HPDE6-E6E7 (cell line): ENCODE measurements around the gene MAFB.

ENCODE experiments used
- DNase-seq: peaks from one replicate; pipeline ENCODE4 v3.0.0; 2011; ENCODE audit warnings: missing footprints; ENCODE audit errors: extremely low spot score

MAFB gene

DNA sequence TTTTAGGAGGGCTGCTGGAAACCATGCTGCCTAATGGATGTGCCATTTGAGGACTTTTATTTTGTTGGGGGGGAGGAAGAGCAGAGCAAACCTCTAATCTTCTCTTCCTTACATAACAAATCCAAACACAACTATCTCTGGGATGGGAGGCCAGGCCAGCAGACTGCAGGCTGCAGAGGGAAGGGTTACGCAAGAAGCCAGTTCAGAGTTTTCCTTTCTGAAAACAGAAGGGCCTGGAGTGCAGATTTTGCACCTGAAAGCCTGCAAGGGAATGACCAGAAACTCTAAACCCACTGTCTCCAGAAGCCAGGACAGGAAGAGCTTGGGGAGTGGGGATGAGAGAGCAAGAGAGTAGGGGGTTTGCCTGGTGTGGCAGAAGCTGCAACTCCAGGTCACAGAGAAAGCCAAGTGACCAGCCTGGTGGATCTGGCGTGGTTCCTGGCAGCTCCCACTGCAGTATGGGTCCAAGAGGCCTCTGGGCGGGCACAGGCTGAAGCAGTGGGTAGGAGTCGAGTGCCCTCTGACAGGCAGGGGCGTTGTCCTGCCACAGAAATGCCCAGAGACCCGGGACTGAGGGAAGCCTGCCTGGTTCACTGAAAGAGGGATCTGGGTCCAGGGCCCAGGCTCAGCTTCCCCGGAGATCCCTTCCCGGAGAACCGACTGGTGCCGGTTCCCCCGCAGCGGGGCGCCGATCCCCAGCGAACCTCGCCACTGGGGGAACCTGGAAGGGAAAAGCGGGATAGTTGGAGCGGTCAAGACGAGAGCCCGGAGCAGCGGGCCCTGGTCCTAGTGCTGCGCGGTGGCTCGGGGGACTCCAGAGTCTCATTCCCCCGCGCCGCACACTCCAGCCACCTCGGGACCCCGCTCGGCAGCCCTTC, 6.7 kb downstream of the MAFB start:
- no peak for DNase-seq

DNA sequence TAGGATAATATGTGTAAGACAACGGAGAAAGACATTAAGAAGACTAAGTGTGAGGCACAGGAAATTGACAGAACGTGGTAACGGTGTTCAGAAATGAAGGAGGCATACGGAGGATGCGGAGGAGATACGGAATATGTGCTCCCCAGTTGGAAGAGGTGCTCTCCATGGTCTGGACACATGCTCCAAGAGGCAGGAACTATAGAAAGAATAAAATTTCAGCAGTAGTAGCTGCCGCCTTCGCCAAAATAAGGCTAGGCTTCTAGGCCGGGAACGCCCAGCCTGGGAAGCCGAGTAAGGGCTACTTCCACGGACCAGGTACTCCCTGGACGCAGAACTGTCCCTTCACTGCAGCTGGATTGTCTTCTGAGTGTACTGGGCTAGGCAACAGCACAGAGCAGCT, 7.4 kb downstream of the MAFB start:
- no peak for DNase-seq

DNA sequence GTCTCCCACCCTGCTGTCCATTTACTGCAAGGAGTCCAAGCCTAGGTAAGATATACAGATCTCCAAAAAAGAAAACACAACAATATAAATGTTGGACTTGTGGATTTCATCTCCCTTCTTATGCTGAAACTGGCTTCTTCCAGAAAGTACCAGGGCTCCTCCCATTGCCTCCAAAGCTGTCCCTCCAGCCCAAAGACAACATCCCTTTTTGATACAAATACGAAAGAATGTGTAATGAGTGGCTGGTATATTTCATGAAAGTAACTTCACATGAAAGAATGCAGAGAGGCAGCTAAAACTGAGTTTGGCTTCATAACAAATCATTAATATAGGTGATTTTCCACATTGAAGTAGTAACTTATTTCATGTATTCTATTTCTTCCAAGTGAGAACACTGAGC, 7.9 kb downstream of the MAFB start:
- DNase-seq = no peak

DNA sequence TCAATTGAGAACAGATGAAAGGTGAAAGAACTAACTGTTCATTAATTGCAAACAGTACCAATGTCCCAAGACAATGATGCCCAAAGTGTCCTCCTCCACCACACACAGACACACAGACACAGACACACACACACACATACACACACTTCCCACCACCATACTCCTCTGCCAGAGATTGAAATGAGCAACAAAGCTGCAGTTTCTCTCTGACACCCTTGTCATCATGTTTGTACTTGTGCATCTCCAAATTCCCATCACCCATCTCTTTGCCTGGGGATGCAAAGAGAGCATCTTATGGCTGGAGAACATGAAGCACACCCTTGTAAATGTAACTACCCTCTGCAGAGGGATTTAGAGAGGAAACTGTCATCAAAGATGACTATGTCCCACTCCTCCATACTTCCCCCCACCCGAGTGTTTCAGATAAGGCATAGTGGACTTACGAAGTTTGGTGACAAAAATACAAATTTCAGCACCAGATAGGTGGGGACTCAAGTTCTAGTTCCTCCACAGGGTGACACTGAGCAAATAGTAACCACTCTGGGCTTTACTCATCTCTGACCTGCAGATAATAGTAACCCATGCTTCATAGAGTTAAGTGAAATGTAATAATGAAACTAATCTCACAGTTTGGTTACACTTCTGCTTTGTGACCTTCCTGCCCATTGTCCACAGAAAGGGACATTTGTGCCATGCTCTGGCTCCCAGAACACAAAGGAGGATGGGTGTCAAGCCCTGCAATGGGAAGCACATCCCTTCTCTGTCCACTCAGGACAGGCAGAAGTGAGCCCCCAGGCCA, 8.7 kb downstream of the MAFB start:
- DNase-seq = no peak

DNA sequence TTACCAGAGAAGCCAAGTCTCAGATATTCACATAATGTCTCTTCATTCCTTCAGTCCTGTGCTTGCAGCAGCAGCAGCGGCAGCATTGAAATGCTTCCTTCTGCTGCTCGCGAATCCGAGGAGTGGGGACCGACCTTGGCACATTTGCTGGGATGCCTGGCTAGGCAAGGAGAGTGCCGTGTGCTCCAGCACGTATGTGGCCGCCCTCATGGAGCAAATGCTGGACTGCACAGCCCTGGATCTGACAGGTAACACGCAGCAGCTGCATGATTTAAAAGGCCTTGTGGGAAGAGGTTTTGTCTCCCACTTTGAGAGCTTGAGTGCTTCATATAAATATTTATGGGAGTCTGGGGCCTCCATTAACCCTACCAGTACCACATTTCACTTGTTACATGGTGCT, 9.9 kb downstream of the MAFB start:
- no peak for DNase-seq

DNA sequence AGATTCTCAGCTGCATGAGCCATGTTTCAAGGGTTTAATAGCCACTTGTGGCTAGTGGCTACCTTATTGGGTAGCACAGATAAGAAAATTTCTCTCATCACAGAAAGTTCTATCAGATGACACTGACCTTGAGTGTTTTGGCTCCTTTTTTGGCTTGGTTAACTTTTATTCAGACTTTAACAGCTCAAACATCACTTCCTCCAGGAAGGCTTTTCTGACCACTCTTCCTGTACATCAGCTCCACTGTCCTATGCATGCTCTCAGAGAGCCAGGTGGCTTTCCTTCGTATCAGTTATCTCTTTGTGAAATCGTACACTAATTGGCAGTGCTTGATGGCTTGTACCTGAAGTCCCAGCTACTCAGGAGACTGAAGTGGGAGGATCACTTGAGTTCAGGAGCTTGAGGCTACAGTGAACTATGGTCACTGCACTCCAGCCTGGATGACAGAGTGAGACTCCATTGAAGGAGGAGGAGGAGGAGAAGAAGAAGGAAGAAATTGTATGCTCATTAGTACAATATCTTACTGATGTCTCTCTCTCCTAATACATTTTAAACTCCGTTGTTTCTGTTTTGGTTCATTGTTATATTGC, 10.7 kb downstream of the MAFB start:
- no peak for DNase-seq

DNA sequence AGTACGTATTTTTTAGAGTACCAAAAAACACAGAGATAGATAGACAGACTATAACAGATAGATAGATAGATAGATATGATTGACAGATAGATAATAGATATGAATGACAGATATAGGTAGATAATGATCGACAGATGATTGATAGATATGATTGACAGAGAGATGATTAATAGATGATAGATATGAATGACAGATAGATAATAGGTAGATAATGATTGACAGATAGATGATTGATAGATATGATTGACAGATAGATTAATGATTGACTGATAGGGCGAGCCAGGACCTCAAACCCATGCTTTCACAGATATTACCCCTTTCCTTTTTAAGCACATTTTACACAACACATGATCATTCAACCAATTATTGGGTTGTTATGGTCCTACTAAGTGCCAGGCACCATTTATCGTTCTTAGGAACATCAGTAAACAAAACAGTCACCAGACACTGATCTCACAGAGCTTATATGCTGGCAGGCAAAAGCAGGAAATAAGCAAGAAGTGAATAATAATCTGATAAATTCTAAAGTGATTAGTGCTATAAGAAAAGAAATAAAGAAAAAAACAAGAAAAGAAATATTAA, 11.6 kb downstream of the MAFB start:
- DNase-seq = no peak

DNA sequence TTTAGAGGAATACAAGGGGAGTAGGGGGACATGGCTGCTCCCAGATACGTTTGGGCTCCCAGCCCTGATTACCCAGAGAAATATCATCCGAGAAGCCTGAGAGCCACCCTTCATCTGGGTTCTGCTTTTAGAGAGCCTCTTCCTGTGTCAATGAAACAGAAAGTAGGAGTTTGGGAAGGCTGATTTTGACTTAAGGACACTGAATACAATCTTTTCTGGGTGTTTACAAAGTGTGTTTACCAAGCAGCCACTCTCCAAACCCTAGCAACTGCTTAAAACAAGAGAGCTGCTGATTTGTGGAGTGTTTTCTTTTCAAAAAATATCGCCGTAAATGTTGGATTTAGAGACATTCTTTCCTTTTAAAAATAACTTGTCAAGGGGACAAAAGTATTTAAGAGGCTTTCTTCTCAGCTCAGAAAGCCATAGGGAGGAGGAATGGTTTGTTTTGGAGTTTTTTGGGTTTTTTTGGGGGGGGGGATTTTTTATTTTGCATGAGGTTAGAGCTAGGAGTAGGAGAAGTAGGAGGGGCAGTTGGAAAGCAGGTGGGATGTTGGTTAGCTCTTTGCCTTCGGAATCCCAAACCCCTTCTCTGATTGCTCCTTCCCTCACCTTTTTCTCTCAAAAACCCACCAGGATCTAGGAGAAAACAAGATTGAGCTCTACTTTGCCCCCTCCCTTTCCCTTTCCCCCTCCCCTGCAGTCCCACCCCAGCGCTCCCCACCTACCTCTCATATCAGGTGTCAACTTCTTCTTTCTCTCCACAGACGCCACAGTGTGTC, 12.4 kb downstream of the MAFB start:
- DNase-seq = no peak

DNA sequence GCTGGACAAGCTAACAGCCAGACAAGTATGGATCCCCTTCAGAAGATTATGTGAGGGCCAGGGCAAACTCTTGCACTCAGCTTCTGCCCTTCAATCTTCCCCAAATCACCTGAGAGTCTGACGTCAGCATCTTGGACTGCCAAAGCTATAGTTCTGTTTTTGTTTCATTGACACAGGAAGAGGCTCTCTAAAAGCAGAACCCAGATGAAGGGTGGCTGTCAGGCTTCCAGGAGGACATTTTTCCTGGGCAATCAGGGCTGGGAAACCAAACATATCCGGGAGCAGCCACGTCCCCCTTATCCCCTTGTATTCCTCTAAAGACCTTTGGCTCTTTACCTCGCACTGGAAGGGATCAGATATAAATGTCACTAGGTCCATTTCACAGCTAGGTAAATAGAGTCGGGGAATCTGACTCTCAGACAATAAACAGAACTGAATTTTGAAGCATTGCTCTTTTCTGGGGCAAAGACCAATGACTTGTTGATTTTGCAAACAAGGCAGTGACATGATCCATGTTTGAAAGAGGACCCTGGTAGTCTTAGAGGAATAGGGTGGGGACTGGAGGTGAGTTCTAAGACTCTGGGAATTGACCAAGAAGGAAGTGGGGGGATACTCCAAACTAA, 13.3 kb downstream of the MAFB start:
- no peak for DNase-seq

DNA sequence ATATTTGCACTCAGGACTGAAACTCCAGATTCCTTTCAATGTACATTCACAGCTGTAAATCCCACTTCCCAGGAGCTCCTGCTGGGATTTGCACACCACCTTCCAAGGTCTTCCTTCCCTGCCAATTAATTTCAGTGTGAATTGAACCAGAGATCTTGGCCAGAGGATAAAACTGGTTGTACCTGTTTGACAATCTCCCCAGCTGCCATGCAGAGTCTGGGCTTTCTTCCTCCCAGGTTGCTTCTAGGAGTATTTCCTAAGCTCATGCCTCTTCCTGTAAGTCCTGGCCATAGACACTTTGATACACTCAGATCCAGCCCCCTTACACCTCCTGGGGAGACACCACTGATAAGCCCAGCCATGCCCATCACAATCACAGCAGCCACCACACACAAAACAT, 15.6 kb downstream of the MAFB start:
- no peak for DNase-seq

DNA sequence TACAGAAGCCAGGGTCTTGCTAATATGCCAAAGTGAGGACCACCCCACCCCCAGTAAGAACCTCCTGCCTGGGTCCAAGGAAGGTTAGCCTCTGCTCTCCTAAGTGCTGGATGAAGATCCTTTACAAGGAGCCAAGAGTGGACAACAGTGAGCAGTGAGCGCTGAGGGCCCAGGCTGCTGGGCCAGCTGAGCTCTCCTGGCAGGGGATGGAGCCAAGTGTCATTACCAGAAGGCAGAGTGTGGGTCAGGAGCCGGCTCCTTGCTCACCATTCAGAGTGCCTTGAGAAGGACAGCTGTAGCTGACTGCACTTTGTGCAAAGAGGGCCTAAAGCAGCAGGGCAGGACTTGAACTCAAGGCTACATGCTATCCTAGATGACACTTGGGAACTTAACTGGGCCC, 16.9 kb downstream of the MAFB start:
- no peak for DNase-seq

DNA sequence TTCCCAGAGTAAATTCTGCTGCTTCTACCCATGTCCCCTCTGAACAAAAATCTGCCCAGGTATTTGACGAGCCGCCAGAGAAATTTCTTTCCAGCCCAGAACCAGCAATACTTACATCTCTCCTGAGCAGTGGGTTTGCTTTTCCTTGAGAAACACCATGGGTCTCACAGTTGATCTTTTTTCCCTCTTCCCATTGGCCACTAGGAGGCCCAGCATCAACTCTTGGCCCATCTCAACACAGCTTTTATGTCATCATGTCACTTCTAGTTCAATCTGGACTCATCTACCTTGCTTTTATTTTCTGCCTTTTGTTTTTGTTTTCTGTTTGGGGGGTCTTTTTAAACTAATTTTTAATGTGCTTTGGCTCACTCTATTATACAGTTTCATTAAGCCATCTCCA, 18.8 kb downstream of the MAFB start:
- DNase-seq = no peak

DNA sequence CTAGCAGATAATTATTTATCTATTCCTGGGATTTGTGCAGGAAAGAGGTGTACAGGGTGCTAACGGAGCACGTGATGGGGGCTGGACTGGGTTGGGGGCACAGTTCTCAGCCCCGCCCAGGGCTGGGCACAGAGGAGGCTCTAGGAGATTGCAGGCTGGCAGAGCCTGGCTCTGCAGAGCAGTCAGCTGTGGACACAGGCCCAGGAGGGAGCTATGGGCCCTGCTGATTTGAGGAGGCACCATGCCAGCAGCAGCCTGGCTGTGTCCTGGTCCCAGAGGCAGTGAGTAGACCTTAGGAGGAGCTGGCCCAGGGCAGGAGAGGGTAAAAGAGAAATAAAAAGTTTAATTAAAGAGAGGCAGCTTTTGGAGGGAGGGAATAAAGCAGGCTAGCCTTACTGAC, 19.3 kb downstream of the MAFB start:
- no peak for DNase-seq

DNA sequence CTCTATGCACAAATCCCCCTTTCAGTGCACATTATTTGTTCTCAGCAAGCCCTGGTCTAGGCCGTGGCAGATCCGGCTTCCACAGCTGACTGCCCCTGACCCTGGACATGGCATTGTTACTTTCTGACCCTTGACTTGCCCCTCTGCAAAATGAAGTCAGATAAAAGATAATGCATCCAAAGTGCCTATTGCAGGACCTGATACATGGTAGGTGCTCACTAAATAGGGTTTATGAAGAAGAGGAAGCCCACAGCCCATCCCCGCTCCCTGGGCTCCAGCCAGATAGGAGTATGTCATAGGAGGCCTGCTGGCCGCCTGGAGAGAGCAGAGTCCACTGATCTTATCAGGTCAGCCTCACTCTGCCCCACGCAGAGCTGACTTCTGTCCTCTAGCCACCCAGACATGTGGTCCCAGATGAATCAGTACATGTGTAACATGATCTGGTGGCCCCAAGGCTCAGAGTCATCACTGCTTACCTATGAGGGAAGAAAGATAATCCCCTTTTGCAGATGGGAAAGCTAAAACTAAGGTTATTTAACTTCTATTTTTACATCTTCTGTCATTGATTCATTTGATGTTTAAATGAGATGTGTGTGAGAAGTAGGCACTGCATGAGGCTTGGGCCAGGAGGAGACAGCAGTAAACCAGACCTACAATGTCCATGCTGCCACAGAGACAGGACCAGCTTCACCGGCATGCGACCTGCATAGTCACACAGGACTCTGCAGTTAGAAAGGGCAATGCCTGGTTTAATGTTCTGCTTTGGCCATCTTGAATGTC, 20.4 kb downstream of the MAFB start:
- no peak for DNase-seq

DNA sequence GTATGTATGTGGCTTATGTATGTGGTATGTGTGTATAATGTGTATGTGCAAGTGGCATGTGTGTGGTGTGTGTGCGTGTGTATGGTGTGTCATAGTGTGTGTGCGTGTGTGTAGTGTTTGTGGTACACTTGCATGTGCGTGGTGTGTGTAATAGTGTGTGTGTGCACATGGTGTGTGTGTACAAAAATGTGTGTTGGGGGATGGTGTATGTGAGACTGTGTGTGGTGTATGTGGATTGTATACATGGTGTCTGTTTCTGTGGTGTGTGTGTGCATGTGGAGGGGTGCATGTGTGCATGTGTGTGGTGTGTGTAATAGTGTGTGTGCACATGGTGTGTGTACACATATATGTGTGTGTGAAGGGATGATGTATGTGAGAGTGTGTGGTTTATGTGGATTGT, 21.5 kb downstream of the MAFB start:
- DNase-seq = no peak

DNA sequence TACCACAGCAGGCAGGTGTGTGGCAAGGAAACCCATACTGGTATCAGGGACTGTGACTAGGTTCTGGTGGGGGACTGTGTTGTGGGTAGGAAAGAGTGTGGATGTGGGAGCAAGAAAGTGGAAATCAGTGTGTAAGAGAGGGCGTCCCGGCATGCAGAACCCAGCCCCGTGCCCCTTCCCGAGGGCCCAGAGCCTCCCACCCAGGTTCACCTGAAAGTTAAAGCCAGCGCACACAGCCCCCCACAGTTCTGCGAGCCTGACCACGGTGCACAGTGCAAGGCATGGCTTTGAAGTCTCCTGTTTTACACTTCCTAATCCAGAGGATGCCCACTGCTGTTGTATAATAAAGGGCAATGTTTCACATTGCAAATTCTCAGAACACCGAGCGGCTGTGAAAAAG, 22.7 kb downstream of the MAFB start:
- no peak for DNase-seq

DNA sequence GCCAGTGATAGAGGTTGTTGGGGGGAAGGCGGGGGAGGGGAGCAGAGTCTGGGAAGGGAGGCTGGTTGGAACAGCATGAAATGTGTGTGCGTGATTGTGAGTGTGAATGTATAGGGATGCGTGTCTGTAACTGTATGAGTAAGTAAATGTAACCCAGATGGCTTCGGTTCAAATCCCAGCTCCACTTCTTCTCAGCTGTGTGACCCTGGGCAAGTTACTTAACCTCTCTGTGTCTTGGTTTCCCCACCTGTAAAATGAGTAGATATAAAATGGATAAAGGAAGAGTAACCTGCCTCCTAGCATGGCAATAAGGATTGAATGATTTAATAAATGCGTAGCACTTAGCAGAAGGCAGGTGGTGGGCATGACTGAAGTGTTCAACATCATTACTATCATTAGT, 24.1 kb downstream of the MAFB start:
- DNase-seq = no peak

DNA sequence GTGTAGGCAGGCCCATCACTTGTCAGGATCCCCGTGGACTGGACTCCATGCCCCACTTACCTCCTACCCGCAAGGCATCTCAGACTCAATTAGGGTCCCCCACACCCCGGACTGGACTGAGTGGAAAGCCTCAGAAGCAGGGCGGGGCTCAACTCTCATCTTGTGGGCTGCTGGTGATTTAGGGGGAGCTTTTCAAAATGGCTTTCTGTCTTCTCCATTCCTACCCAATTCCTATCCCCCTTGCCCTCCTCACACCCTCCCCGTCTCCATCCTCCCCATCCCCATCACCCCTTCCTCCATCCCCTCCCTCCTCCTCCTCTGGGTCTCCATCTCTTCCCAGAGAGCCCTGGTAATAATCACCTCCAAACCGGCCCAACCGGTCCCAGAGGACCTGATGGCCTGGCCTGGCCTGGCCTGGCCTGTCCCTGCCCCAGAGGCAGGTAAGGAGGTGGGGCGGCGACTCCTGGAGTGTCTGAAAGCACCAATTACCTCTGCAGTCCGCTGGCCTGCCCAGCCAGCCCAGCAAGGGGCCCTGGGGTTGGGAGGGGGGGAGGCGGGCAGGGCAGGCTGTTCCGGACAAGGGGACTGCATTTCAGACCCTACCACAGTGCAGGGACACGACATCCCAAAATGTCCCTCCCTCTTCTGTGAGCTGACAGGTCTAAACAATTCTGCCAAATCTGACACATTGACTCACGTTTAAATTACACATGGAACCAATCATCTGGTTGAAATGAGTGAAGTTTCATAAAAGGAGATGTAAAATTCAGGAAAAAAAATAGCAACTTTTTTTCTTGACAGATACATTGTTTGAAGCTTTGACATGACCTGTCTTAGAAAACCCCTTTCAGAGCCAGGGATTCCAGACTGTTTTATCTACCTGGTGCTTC, 24.8 kb downstream of the MAFB start:
- no peak for DNase-seq

DNA sequence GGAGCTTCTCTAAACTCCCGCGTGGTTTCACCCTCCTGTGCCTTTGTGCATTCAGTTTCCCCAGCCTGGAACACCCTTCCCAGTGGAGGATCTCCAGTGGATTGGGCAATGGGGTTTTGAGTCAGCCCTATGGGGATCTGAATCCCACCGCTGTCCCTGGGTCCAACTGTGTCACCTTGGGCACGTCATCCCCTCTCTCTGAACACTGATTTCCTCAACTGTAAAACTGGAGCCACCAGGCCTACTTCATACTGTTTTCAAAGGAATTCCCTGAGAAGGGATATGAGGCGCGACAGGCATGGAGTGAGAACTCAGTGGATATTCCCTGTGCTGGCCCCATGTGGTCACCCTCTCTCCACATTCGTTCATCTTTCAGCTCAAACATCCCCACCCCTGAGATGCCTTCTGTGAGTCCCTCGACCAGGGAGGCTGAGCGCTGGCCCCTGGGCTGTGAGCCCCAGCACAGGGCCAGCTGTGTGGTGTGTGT, 25.7 kb downstream of the MAFB start:
- no peak for DNase-seq
